HG03460 (cell line): Measurements from ENCODE around the gene TNF.

Experiments
- ATAC-seq: cut with Tn5 transposase; IDR thresholded peaks from one replicate; pipeline ENCODE4 v1.9.1; 2021; ENCODE audit not compliant: unreplicated experiment

TNF gene

GRCh38 chr6:31572041-31572911, 3.1 kb upstream of the TNF start, which contains the start of gene LTA:
LTA (plus strand) TSS chr6:31572289; CDS start chr6:31572743, 454 bp downstream.
- peak; percentile 38 for ATAC-seq

GRCh38 chr6:31573239-31574105, 1.9 kb upstream of the TNF start:
- ATAC-seq: no peak

DNA sequence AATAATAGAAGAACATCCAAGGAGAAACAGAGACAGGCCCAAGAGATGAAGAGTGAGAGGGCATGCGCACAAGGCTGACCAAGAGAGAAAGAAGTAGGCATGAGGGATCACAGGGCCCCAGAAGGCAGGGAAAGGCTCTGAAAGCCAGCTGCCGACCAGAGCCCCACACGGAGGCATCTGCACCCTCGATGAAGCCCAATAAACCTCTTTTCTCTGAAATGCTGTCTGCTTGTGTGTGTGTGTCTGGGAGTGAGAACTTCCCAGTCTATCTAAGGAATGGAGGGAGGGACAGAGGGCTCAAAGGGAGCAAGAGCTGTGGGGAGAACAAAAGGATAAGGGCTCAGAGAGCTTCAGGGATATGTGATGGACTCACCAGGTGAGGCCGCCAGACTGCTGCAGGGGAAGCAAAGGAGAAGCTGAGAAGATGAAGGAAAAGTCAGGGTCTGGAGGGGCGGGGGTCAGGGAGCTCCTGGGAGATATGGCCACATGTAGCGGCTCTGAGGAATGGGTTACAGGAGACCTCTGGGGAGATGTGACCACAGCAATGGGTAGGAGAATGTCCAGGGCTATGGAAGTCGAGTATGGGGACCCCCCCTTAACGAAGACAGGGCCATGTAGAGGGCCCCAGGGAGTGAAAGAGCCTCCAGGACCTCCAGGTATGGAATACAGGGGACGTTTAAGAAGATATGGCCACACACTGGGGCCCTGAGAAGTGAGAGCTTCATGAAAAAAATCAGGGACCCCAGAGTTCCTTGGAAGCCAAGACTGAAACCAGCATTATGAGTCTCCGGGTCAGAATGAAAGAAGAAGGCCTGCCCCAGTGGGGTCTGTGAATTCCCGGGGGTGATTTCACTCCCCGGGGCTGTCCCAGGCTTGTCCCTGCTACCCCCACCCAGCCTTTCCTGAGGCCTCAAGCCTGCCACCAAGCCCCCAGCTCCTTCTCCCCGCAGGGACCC, 981 bp upstream of the TNF start:
- ATAC-seq: no peak

GRCh38 chr6:31575952-31576685, 754 bp downstream of the TNF start:
- no peak for ATAC-seq

GRCh38 chr6:31576897-31577578, 1.7 kb downstream of the TNF start:
- ATAC-seq: no peak

- no peak for ATAC-seq
Observed at GRCh38 chr6:31577579-31577966, 2.2 kb downstream of the TNF start.

- no peak for ATAC-seq
Observed at GRCh38 chr6:31578184-31579118, 3.1 kb downstream of the TNF start.

GRCh38 chr6:31579119-31579505, 3.7 kb downstream of the TNF start:
- no peak for ATAC-seq

- ATAC-seq: no peak
Observed at GRCh38 chr6:31579546-31580437, 4.4 kb downstream of the TNF start.

DNA sequence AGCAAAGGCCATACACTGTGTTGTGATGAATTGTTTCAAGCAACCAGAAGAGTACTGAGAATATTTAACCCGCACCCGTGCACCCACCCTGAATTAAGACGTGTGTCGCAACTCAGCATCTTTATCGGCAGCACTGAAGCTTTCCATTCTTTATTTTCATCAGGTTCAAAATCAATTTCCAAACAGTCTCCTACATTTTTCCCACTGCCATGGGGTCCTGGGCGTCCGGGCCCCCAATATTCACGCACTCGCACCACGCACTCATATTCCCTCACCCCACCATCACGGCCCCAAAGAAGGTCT, 5.0 kb downstream of the TNF start:
- ATAC-seq: no peak

GRCh38 chr6:31580807-31581433, 5.6 kb downstream of the TNF start:
- ATAC-seq: peak; percentile 45

GRCh38 chr6:31581434-31582229, 6.3 kb downstream of the TNF start:
- ATAC-seq: no peak

- ATAC-seq: no peak
Observed at GRCh38 chr6:31582230-31582643, 6.9 kb downstream of the TNF start, which contains the start of gene LTB. LTB (minus strand) TSS chr6:31582424; CDS start chr6:31582417, 7 bp downstream.

- ATAC-seq: no peak
Observed at GRCh38 chr6:31585491-31585890, 10.1 kb downstream of the TNF start.

DNA sequence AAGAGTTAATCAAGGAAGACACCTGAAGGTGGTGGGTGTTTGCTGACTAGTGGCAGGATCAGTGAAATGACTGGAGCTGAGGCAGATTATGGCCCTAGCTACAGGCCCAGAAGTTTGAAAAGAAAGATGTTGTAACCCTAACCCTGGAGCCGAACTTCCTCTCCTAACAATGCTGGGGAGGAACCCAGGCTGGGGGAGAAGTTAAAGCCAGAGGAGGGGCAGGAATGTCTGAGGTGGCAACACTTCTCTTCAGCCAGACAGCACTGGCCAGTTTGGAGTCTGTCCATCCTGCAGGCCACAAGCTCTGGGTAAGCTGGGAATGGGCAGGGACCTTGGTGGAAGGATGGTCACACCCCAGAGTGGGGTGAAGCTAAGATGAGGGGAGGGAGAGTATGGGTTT, 10.6 kb downstream of the TNF start, which contains the start of gene LST1:
Gene LST1, plus strand, starts transcription at position 270 of the 400 bp plus-strand sequence. CDS start 1,023 bp downstream, outside the sequence.
- ATAC-seq: no peak
